ENCODE results near the gene IFNGR2.
"Not testable (repeated sequence)": the region's sequence is repeated elsewhere in the genome, so short reads cannot be mapped to it uniquely, and the experiment has no call there.

The IFNGR2 gene

GRCh38 chr21:33403128-33403785 is at the start of gene IFNGR2:
Gene IFNGR2, plus strand, starts transcription at chr21:33403413. Its CDS starts 131 bp downstream, at chr21:33403544.
- peak; percentile 63 to 69 for DNase-seq

- DNase-seq: no peak
Observed at GRCh38 chr21:33355355-33355754, 47.9 kb upstream of the IFNGR2 start.

DNA sequence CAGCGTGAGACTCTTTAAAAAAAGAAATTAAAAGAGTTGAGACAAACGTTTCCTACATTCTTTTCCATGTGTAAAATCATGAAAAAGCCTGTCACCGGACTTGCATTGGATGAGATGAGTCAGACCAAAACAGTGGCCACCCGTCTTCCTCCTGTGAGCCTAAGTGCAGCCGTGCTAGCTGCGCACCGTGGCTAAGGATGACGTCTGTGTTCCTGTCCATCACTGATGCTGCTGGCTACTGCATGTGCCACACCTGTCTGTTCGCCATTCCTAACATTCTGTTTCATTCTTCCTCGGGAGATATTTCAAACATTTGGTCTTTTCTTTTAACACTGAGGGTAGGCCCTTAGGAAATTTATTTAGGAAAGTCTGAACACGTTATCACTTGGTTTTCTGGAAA is 47.2 kb upstream of the IFNGR2 start:
- no peak for DNase-seq

DNA sequence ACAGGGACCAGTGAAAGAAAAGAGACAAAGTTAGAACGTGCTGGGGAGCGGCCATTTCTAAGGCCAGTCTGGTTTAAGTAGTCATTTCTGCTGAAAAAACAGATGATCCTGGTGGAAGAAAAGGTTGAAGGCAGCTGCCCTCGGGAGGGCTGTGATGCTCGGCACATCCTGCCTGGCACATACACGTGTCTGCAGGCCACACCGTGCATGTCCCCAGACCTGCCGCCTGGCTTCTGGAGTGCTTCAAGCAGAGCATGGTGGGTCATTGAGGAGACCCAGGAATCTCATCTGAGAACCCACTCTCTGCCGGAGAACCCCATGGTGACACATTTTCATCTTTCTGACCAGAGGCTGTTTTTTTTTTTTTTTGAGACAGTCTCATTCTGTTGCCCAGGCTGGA is 46.0 kb upstream of the IFNGR2 start:
- no peak for DNase-seq

GRCh38 chr21:33359446-33359845 is 43.8 kb upstream of the IFNGR2 start:
- no peak for DNase-seq

- no peak for DNase-seq
Observed at GRCh38 chr21:33360281-33360680, 42.9 kb upstream of the IFNGR2 start.

DNA sequence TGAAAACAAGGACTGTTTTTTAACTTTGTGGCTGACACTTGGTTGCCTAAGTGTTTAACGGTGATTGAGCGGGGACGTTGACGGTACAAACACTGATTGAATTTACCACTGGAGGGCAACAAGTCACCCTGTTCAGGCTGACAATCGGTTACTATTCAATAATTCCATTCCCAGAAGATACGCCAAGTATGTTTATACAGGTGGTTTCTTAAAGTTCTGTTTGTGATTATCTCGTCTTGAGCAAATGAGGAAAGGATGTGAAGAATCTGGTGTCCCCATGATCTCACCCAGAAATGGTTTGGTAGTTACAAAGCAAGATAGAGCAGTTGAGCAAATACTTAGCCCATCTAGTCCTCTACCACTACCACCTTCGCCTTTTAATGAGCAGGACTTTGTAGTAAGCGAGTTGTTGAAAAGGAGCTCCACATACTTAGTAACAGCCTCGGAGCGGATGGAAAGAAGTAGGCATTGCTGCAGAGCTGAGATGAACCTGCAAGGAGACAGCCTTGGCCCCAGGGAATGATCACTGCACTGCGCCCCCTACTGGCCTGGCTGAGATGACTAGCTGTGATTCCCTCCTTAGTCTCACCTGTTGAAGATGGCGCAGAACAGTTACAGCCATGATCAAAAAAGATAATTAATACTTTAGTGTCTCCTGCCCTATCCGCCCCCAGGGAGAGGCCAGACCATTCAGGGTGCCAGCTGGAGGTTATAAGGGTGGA is 42.2 kb upstream of the IFNGR2 start:
- peak; percentile 85 to 93 for DNase-seq

GRCh38 chr21:33362044-33362555 is 41.1 kb upstream of the IFNGR2 start:
- peak; percentile 59 to 62 for DNase-seq

DNA sequence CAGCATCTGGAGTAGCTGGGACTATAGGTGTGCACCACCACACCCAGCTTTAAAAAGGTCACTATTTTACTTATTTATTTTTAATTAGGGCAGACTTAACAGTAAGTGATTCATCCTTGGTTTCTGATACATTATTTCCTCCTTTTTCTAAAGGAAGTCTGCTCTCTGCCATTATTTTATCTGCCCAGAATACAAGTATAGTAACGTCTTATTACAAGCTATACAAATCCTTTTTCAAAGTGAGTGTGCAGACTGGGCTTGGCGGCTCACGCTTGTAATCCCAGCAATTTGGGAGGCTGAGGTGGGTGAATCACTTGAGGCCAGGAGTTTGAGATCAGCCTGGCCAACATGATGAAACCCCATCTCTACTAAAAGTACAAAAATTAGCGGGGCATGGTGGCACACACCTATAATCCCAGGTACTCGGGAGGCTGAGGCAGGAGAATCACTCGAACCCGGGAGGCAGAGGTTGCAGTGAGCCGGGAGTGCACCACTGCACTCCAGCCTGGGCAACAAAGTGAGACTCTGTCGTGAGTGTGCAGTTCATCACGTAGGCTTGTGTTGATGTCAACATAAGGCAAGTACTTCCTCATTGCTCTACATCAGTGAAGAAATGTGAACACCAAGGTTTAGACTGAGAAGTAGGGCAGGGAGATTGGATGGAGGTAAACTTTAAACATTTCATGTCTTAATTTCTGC is 39.2 kb upstream of the IFNGR2 start:
- DNase-seq: not testable (repeated sequence)

DNA sequence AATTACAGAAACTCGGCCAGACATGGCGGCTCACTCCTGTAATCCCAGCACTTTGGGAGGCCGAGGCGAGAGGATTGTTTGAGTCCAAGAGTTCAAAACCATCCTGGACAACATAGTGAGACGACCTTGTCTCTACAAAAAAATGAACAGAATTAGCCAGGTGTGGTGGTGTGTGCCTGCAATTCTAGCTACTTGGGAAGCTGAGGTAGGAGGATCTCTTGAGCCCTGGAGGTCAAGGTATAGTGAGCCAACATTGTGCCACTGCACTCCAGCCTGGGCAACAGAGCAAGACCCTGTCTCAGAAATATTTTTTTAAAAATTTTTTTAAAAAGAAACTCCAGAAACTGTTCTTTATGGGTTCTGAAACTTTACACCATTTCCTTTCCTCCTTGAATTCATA is 38.4 kb upstream of the IFNGR2 start:
- no peak for DNase-seq

DNA sequence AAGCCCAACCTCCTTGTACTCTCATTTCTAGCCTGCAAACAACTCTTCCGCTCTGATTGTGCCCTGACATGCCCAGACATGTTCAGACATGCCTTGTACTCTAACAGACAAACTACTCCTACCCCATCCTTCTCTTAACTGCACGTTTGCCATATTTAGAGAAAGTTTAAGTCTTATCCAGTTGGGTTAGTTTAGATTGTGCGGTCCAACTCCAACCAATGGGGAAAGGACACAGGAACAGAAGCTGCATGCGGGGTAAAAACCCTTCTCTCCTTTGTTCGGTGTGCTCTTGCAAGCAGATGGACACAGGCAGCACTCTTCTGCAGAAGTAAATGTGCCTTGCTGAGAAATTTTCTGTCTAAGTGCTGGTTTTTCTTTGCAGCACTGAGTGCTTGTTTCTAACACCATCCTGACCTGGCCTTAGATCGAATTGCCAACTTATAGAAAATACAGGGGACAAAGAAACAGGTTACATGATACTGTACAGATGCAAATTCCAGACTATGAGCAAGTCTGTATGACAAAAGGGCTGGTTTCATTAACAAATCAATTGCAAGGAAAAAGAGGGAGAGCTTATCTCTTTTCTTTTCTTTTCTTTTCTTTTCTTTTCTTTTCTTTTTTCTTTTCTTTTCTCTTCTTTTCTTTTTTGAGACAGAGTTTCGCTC is 35.8 kb upstream of the IFNGR2 start:
- no peak for DNase-seq

DNA sequence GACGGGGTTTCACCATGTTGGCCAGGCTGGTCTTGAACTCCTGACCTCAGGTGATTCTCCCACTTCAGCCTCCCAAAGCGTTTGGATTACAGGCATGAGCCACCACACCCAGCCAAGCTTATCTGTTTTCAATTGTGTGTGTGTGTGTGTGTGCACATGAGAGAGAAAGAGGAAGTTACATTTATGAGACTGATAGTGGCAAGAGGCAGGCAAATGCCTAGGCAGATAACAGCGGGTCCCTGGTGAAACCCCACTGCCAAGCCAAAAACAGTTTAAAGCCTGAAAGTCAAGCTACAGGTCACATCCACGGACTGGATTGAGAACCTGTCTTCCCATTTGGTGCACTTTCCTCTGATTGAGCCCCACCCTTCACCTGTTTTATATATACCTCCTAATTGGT is 35.1 kb upstream of the IFNGR2 start:
- no peak for DNase-seq

GRCh38 chr21:33368576-33368975 is 34.6 kb upstream of the IFNGR2 start:
- no peak for DNase-seq

DNA sequence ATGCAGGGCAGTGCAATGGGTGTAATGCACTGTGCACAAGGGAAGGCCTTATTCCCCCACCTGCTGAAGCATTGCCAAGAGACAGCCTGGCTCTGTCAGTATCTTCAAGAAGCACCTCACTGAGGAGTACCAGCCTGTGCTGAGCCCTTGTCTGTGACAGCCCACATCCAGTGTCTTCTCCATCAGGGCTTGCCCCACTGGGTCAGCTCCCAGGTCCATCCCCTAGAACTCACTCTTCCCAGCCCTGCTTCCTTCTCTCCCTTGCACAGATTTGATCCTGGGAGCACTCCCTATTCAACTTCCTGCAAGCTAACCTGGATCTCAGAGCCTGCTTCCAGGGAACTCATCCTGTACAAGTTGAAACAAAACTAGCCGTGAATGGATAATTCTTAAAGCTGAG is 33.6 kb upstream of the IFNGR2 start:
- no peak for DNase-seq

GRCh38 chr21:33370305-33370704 is 32.9 kb upstream of the IFNGR2 start:
- no peak for DNase-seq

- DNase-seq: no peak
Observed at GRCh38 chr21:33371366-33371765, 31.8 kb upstream of the IFNGR2 start.

GRCh38 chr21:33372582-33372981 is 30.6 kb upstream of the IFNGR2 start:
- DNase-seq: no peak

GRCh38 chr21:33373451-33373850 is 29.8 kb upstream of the IFNGR2 start:
- DNase-seq: no peak

GRCh38 chr21:33374080-33374449 is 29.1 kb upstream of the IFNGR2 start:
- no peak for DNase-seq

- peak; percentile 52 to 64 for DNase-seq
Observed at GRCh38 chr21:33374450-33375096, 28.6 kb upstream of the IFNGR2 start.

DNA sequence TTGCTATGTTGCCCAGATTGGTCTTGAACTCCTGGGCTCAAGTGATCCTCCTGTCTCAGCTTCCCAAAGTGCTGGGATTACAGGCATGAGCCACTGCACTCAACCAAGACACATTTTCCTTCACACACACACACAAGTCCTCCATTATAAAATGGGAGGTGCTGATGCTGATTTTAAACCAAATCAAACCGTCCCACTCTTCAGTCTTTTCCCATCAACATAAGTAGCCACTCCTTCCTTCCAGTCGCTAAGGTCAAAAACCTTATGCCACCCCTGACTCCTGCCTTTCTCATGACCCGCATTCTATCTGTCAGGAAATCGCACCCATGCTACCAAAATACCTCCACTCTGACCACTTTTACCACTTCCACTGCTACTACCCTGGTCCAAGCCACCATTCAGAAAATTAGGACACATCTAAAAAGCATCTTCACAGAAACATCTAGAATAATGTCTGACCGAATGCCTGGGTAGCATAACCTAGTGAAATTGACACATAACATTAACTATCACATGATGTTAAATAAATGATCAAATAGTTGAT is 28.0 kb upstream of the IFNGR2 start:
- no peak for DNase-seq

DNA sequence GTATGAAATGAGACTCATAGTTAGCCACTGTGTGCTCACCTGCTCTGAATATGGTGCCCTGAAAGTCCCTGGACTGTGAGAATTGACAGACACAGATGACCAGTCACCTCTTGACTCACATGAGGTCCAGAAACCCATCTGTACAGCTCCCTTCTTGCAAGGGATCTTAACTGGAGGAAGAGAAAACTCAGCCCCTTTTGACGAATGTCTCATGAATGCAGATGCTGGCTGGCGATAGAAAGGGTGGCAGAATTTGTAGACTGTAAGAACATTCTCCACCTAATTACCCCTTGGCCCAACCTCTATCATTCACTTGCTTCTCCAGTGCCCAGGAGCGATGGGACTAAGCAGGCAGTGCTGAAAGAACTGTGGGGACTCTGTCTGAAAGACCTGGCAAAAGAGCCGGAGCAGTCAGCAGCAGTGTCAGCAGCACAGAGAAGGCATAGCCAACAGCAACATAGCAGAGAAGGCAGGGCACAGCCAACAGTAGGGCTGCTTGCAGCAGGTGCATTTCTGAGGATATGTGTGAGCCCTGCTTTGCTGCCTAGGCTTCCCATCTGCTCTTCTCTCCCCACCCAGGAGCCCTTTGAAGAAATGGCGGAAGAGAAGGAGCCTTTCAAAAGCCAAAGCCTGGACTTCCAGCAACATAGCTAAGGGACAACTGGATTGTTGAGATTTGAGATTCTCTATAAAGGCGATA is 25.8 kb upstream of the IFNGR2 start:
- no peak for DNase-seq
